Epithelial cell of proximal tubule (primary cell): ENCODE data around the gene NUDT14. TPM values are rescaled to one million over a fixed set of nuclear protein-coding genes. Genes with fewer than 3 reads are reported as not detected.

Experiments
- DNase-seq: peaks from one replicate; pipeline ENCODE4 v3.0.0-alpha.2; 2011; ENCODE audit warnings: low read depth
- H3K4me3 ChIP-seq: 2 replicates; pipeline ENCODE4 v1.5.1; 2011; ENCODE audit warnings: low read depth, mild to moderate bottlenecking, low read length
- total RNA-seq: library from RNA; depleted of rRNA; stranded (reverse); fragments of >200 nt; gene quantifications from 2 replicates; pipeline ENCODE4 v1.2.3, GENCODE V29; 2015
- TF ChIP-seq, protein P1 (sequence below): conservative IDR thresholded peaks from 2 replicates; pipeline ENCODE4 v1.5.1; 2012; ENCODE audit warnings: low read depth, mild to moderate bottlenecking, low read length

The NUDT14 gene
- 23.0 and 30.2 TPM in 2 replicates for total RNA-seq

DNA sequence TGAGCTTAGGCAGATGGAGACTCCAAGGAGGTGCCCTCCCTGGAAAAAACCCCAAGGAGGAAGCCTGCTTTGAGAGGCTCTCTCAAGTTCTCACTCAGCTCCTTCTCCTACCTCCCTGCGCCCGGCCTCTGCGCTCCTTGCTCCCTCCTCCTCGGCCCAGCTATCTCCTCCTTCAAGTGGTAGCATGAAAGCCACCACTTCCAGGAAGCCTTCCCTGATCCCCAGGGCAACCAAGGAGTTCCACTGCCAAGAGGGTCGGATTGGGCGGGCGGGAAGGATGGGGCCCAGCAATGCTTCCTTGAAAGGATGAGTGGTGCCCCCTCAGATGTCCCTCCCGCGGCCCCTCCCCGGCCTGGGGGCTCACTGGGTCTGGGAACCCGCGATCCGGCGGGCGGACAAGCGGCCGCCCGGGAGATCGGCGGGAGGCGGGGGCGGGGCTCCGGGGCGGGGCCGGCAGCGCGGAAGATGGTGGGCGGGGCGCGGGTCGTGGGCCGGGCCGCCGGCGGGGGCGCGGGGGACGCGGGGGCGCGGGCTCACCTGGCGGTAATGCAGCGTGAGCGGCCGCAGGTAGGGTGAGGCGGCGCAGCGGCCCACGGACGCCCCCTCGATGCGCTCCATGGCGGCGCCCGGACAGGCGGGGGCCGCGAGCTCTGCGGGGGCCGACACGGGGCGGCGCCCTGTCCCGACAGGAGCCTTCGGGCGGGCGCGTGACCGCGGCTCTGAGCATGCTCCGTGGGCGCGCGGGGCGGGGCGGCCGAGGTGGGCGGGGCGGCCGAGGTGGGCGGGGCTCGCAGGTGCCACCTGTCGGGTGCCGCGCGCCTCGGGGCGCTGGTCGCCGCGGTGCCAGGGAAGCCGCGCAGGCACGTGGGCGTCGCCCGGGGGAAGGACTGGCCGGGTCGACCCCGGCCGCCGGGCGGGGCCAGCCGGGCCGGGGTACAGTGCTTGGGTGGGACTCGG is at the start of gene NUDT14:
Gene NUDT14 (minus strand): TSS at position 721 of the 957 bp plus-strand sequence. CDS start 103 bp downstream, at position 618.
- TF ChIP-seq, protein P1, sequence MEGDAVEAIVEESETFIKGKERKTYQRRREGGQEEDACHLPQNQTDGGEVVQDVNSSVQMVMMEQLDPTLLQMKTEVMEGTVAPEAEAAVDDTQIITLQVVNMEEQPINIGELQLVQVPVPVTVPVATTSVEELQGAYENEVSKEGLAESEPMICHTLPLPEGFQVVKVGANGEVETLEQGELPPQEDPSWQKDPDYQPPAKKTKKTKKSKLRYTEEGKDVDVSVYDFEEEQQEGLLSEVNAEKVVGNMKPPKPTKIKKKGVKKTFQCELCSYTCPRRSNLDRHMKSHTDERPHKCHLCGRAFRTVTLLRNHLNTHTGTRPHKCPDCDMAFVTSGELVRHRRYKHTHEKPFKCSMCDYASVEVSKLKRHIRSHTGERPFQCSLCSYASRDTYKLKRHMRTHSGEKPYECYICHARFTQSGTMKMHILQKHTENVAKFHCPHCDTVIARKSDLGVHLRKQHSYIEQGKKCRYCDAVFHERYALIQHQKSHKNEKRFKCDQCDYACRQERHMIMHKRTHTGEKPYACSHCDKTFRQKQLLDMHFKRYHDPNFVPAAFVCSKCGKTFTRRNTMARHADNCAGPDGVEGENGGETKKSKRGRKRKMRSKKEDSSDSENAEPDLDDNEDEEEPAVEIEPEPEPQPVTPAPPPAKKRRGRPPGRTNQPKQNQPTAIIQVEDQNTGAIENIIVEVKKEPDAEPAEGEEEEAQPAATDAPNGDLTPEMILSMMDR: no peak
- no peak for DNase-seq
- peak within 1 kb of the TSS; percentile 64 for H3K4me3 ChIP-seq

DNA sequence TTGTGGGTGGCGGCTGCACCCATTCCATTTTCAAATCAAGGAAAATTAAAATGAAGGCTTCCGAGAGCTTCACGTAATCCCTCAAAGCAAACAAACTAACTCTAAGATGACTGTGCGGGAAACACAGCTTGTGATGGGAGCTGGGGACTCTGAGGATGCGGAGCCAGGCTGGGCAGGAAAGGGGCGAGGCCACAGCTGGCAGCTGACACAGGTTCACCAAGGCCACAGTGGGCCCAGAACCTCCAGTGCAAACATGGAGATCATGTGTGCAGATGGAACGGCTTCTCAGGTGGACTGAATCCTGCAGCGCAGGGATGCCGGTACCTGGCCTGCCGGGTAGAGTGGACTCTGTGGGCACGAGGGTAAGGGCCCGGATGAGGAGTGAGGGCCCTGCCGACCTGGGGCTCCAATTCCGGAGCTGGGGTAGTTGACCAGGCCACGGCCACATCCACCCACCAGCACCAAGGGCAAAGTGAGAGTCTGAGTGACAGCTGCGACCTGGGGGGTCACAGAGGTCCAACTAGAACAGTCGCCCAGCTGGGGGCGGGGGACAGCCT is 48.1 kb upstream of the NUDT14 start:
- no peak for DNase-seq
- TF ChIP-seq, protein P1: no peak

GRCh38 chr14:105228562-105228961 is 47.5 kb upstream of the NUDT14 start:
- no peak for DNase-seq
- H3K4me3 ChIP-seq: no peak overlapping the region
- TF ChIP-seq, protein P1: no peak

More for the DNA sequence above, 48.1 kb upstream of the NUDT14 start:
- H3K4me3 ChIP-seq: no peak overlapping the region

- TF ChIP-seq, protein P1: no peak
- no peak overlapping the region for H3K4me3 ChIP-seq
- DNase-seq: no peak
These were observed 46.2 kb upstream of the NUDT14 start for GRCh38 chr14:105227346-105227745.

- no peak for DNase-seq
These were observed 45.1 kb upstream of the NUDT14 start for GRCh38 chr14:105226198-105226597.

GRCh38 chr14:105224845-105225570 is 43.9 kb upstream of the NUDT14 start:
- no peak for DNase-seq
- no peak overlapping the region for H3K4me3 ChIP-seq
- TF ChIP-seq, protein P1: no peak

More at GRCh38 chr14:105226198-105226597, 45.1 kb upstream of the NUDT14 start:
- no peak overlapping the region for H3K4me3 ChIP-seq
- TF ChIP-seq, protein P1: no peak
